SK-N-SH (cell line): Measurements from ENCODE around the gene PNLDC1. TPM values are rescaled to one million over a fixed set of nuclear protein-coding genes. Genes with fewer than 3 reads are reported as not detected.

Source experiments
- CTCF ChIA-PET: fragments of 300-600, 350-600 bp; formaldehyde crosslinking; extraction: SDS; loops from one replicate; lab custom pipeline; 2021; lab: Yijun Ruan, JAX
- POLR2A ChIA-PET: fragments of 350-600 bp; sonication (Branson Sonifier 250); formaldehyde crosslinking; extraction: SDS; loops from one replicate; lab custom pipeline; 2020; ENCODE audit warnings: antibody characterized with exemption, inconsistent platforms; lab: Yijun Ruan, JAX
- DNase-seq: peaks from one replicate; pipeline ENCODE4 v3.0.0; 2012
- H2AFZ ChIP-seq: fragments of 200-600 bp; sonication (generic); 2 replicates; pipeline ENCODE4 v1.8.1; 2016; ENCODE audit warnings: antibody characterized with exemption, mild to moderate bottlenecking, low read depth
- H3F3A ChIP-seq: fragments of 200-600 bp; sonication (generic); replicated peaks from 2 replicates; pipeline ENCODE3; 2016; ENCODE audit warnings: antibody characterized with exemption, mild to moderate bottlenecking; ENCODE audit not compliant: insufficient read depth
- H3K27ac ChIP-seq, 2 experiments: fragments of 200-500 bp in 1 of 2; fragments of 200-600 bp in 1 of 2; sonication (Bioruptor generic) in 1 of 2; sonication (generic), shearing (Covaris generic) in 1 of 2; 2 replicates each; pipeline versions ENCODE4 v1.5.1 to v1.6.1; 2014 to 2016; ENCODE audit warnings: low read depth in 2 of 2, inconsistent platforms in 1 of 2, low read length in 1 of 2, mild to moderate bottlenecking in 1 of 2, mixed read lengths in 1 of 2
- H3K27me3 ChIP-seq: fragments of 200-600 bp; sonication (generic), shearing (Covaris generic); 2 replicates; pipeline ENCODE4 v1.6.1; 2016; ENCODE audit warnings: mixed run types; ENCODE audit not compliant: insufficient read depth
- H3K36me3 ChIP-seq, 2 experiments: fragments of 200-500 bp in 1 of 2; fragments of 200-600 bp in 1 of 2; sonication (Bioruptor generic) in 1 of 2; sonication (generic) in 1 of 2; replicated peaks in 1 of 2; 2 replicates each; pipeline versions ENCODE3 to v1.5.1; 2014 to 2016; ENCODE audit warnings: low read length in 1 of 2, mild to moderate bottlenecking in 1 of 2; ENCODE audit not compliant: insufficient read depth in 2 of 2, control insufficient read depth in 1 of 2
- H3K4me1 ChIP-seq, 2 experiments: fragments of 200-500 bp in 1 of 2; fragments of 200-600 bp in 1 of 2; sonication (Bioruptor generic) in 1 of 2; sonication (generic), shearing (Covaris generic) in 1 of 2; 2 replicates each; pipeline versions ENCODE4 v1.5.1 to v1.6.1; 2014 to 2016; ENCODE audit warnings: low read depth in 1 of 2, low read length in 1 of 2, mixed run types in 1 of 2; ENCODE audit not compliant: insufficient read depth in 2 of 2, control insufficient read depth in 1 of 2
- H3K4me2 ChIP-seq: fragments of 200-600 bp; sonication (generic), shearing (Covaris generic); 2 replicates; pipeline ENCODE4 v1.6.1; 2017; ENCODE audit warnings: mixed run types
- H3K4me3 ChIP-seq, 2 experiments: fragments of 200-500 bp in 1 of 2; fragments of 200-600 bp in 1 of 2; sonication (Bioruptor generic) in 1 of 2; sonication (generic), shearing (Covaris generic) in 1 of 2; 2 replicates each; pipeline versions ENCODE4 v1.5.1 to v1.8.1; 2014 to 2016; ENCODE audit warnings: low read depth in 2 of 2, inconsistent platforms in 1 of 2, low read length in 1 of 2, mild to moderate bottlenecking in 1 of 2, mixed read lengths in 1 of 2, moderate library complexity in 1 of 2
- H3K79me2 ChIP-seq: fragments of 200-600 bp; sonication (generic); 2 replicates; pipeline ENCODE4 v1.8.1; 2017; ENCODE audit warnings: mild to moderate bottlenecking; ENCODE audit not compliant: insufficient read depth
- H3K9ac ChIP-seq: fragments of 200-600 bp; sonication (generic); 2 replicates; pipeline ENCODE4 v1.6.1; 2017; ENCODE audit warnings: mixed run types
- H3K9me2 ChIP-seq: fragments of 200-600 bp; sonication (generic); 2 replicates; pipeline ENCODE4 v1.6.1; 2017; ENCODE audit warnings: mixed run types
- H3K9me3 ChIP-seq: fragments of 200-600 bp; sonication (generic); 2 replicates; pipeline ENCODE4 v1.6.1; 2017; ENCODE audit warnings: mixed run types, mild to moderate bottlenecking, moderate library complexity
- H4K20me1 ChIP-seq: fragments of 200-600 bp; sonication (generic); 2 replicates; pipeline ENCODE4 v1.6.1; 2017; ENCODE audit warnings: mild to moderate bottlenecking, mixed run types; ENCODE audit not compliant: insufficient read depth
- ELF1 ChIP-seq: IDR thresholded peaks from 2 replicates; pipeline ENCODE4 v1.4.0; 2012
- EP300 ChIP-seq, 2 experiments: IDR thresholded peaks; 2 replicates each; pipeline versions ENCODE4 v1.4.0 to v1.6.1; 2012; ENCODE audit warnings: borderline replicate concordance in 1 of 2, low read depth in 1 of 2, low read length in 1 of 2
- FOSL2 ChIP-seq: IDR thresholded peaks from 2 replicates; pipeline ENCODE4 v1.4.0; 2012; ENCODE audit warnings: low read depth, mild to moderate bottlenecking, moderate library complexity, borderline replicate concordance
- FOXM1 ChIP-seq: IDR thresholded peaks from 2 replicates; pipeline ENCODE4 v1.4.0; 2012; ENCODE audit warnings: low read depth, mild to moderate bottlenecking
- GABPA ChIP-seq: IDR thresholded peaks from 2 replicates; pipeline ENCODE4 v1.4.0; 2012; ENCODE audit warnings: low read depth, mild to moderate bottlenecking
- JUND ChIP-seq: IDR thresholded peaks from 2 replicates; pipeline ENCODE4 v1.4.0; 2012
- RFX5 ChIP-seq: IDR thresholded peaks from 2 replicates; pipeline ENCODE4 v1.6.1; 2012; ENCODE audit warnings: mild to moderate bottlenecking, improper control_type of control experiment, low read length
- TAF1 ChIP-seq: IDR thresholded peaks from 2 replicates; pipeline ENCODE4 v1.6.1; 2012; ENCODE audit warnings: low read depth, mild to moderate bottlenecking, low read length, moderate library complexity, borderline replicate concordance
- TCF12 ChIP-seq: IDR thresholded peaks from 2 replicates; pipeline ENCODE4 v1.4.0; 2012
- TEAD4 ChIP-seq: IDR thresholded peaks from 2 replicates; pipeline ENCODE4 v1.4.0; 2012; ENCODE audit warnings: mild to moderate bottlenecking, borderline replicate concordance; ENCODE audit not compliant: insufficient read depth
- WGBS: methylation state at CpG from one replicate; pipeline ENCODE4 v1.1.6; 2017; ENCODE audit warnings: low lambda C conversion rate; 5-methylcytosine and 5-hydroxymethylcytosine counted together
- polyA plus RNA-seq, 3 experiments: library from polyadenylated mRNA; depleted of rRNA; stranded (reverse); fragments of >200 nt; gene quantifications; 2 replicates each; pipeline ENCODE4 v1.2.3, GENCODE V29; 2012
- TF ChIP-seq, protein P1 (sequence below): fragments of 150-350 bp; IDR thresholded peaks from 2 replicates; pipeline ENCODE4 v1.6.1; 2017; ENCODE audit warnings: antibody characterized with exemption, low read length, low read depth, borderline replicate concordance

Gene PNLDC1
- polyA plus RNA-seq, 1 of the 3 experiments (the other 2 are of a cell fraction), result not detected

DNA sequence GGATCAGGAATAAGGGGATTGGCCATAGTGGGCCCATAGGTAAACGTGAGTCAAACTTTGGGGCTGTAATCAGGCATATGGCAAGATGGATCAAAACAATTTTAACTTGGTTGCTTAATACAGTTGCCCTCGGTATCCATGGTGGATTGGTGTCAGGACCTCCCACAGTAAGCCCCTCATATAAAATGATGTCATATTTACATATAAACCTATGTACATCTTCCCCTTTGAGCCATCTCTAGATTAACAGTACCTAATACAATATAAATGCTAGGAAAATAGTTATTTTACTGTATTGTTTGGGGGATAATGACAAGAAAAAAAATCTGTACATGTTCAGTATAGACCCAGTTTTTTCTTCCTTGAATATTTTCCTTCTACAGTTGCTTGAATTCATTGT lies 45.7 kb upstream of the PNLDC1 start:
- DNase-seq, result no peak
- Histone ChIP-seq H3F3A (peaks cover 46% of the 10 kb centered on the region), H3K9me2 (no peaks in the 10 kb centered on the region), H3K36me3 (peaks cover 81 to 88% of the 10 kb centered on the region in 2 experiments), H3K4me1 (no peaks in the 10 kb centered on the region), H3K27me3 (no peaks in the 10 kb centered on the region), H3K9me3 (no peaks in the 10 kb centered on the region), H4K20me1 (no peaks in the 10 kb centered on the region), H3K79me2 (peaks cover 60% of the 10 kb centered on the region)
- POLR2A ChIA-PET, result no interaction called here
- CTCF ChIA-PET, result no interaction called here
- WGBS, result 97% methylated on average over 2 of the region's 2 CpGs
- TF ChIP-seq RFX5 (no peak), EP300 (IDR thresholded peaks at IDR 0.05; ENCODE audit: borderline replicate concordance in 1 of 2, low read depth in 1 of 2, low read length in 1 of 2) (no peak), TAF1 (no peak), JUND (no peak), FOXM1 (no peak), GABPA (no peak), FOSL2 (no peak)
- TF ChIP-seq, all 33 proteins: peak for 0
- H3K4me3 ChIP-seq, result no peak overlapping the region
- H3K27ac ChIP-seq, result no peak overlapping the region
- no peak overlapping the region for H3K4me2 ChIP-seq
- H3K9ac ChIP-seq, result no peak overlapping the region
- no peak overlapping the region for H2AFZ ChIP-seq

DNA sequence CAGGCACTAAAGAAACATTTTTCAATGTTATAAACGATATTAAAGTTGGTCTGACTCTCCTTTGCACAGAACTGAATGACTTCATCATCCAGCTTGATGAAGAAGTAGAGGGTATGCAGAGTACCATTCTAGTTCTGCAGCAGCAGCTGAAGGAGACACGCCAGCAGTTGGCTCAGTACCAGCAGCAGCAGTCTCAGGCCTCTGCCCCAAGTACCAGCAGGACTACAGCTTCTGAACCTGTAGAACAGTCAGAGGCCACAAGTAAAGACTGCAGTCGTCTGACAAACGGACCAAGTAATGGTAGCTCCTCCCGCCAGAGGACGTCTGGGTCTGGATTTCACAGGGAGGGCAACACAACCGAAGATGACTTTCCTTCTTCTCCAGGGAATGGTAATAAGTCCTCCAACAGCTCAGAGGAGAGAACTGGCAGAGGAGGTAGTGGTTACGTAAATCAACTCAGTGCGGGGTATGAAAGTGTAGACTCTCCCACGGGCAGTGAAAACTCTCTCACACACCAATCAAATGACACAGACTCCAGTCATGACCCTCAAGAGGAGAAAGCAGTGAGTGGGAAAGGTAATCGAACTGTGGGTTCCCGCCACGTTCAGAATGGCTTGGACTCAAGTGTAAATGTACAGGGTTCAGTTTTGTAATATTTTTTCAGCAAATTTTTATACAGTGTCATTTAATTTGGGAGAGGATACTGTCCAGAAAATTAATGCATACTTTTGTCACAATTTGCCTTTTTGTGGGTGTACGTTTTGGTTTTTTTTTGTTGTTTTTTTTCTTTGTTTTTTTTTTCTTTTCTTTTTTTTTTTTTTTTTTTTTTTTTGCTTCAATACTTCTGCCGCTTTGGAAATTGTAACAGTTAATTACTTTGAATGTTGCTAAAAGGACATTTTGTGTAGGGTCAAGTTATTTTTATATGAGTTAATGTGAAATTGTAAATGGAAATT lies 44.8 kb upstream of the PNLDC1 start:
- ChIA-PET POLR2A (no interaction called here), CTCF (no interaction called here)
- Histone ChIP-seq H3K36me3 (peaks cover 72 to 80% of the 10 kb centered on the region in 2 experiments), H3K9me2 (no peaks in the 10 kb centered on the region), H3K27me3 (no peaks in the 10 kb centered on the region), H2AFZ (no peak overlapping the region), H3K9ac (no peak overlapping the region), H4K20me1 (no peaks in the 10 kb centered on the region), H3F3A (peaks cover 54% of the 10 kb centered on the region), H3K9me3 (no peaks in the 10 kb centered on the region), H3K4me3 (no peak overlapping the region), H3K27ac (no peak overlapping the region; a peak in 1 of 4 replicates), H3K4me2 (no peak overlapping the region), H3K4me1 (peaks cover 0 to 6% of the 10 kb centered on the region in 2 experiments; a peak in 1 of 4 replicates), H3K79me2 (peaks cover 55% of the 10 kb centered on the region)
- no peak for TF ChIP-seq FOSL2
- WGBS, result 95% methylated on average over 11 of the region's 15 CpGs
- DNase-seq, result no peak

DNA sequence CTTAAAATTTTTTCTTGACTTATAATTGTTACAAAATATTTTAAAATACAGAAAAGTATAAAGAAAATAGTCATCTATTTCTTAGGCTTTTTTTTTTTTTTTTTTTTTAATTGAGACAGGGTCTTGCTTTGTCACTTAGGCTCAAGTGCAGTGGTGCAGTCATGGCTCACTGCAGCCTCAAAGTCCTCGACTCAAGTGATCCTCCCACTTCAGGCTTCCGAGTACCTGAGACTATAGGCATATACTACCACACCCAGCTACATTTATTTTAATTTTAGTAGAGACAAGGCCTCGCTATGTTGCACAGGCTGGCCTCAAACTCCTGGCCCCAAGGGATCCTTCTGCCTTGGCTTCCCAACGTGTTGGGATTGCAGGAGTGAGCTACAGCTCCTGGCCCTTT lies 43.6 kb upstream of the PNLDC1 start:
- Histone ChIP-seq H3K4me2 (no peak overlapping the region), H2AFZ (no peak overlapping the region), H3K27me3 (no peaks in the 10 kb centered on the region), H3K4me3 (no peak overlapping the region), H3K79me2 (peaks cover 53% of the 10 kb centered on the region), H3K27ac (no peak overlapping the region), H4K20me1 (no peaks in the 10 kb centered on the region), H3F3A (peaks cover 63% of the 10 kb centered on the region), H3K9me2 (no peaks in the 10 kb centered on the region), H3K36me3 (peaks cover 62 to 67% of the 10 kb centered on the region in 2 experiments), H3K9ac (no peak overlapping the region), H3K9me3 (no peaks in the 10 kb centered on the region), H3K4me1 (peaks cover 6 to 14% of the 10 kb centered on the region in 2 experiments; a peak in 3 of 4 replicates)
- no peak for DNase-seq
- ChIA-PET POLR2A (no interaction called here), CTCF (interaction anchor here (1.2 kb wide), 1 partner anchor 65 kb away, joined by 4 read pairs; no protein-coding TSS in a partner anchor)
- whole genome bisulfite sequencing, result 94% methylated on average over 3 of the region's 4 CpGs
- TF ChIP-seq TCF12 (no peak), ELF1 (no peak), TEAD4 (no peak)
- TF ChIP-seq, protein P1, sequence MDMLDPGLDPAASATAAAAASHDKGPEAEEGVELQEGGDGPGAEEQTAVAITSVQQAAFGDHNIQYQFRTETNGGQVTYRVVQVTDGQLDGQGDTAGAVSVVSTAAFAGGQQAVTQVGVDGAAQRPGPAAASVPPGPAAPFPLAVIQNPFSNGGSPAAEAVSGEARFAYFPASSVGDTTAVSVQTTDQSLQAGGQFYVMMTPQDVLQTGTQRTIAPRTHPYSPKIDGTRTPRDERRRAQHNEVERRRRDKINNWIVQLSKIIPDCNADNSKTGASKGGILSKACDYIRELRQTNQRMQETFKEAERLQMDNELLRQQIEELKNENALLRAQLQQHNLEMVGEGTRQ, result no peak
